SK-N-SH (cell line): ENCODE results near the gene RPS6KB2.

ENCODE experiments used
- CHD2 ChIP-seq: fragments of 150-350 bp; IDR thresholded peaks from 2 replicates; pipeline ENCODE4 v1.6.1; 2018; ENCODE audit warnings: low read length; ENCODE audit not compliant: partially characterized antibody
- CTCF ChIP-seq: fragments of 200-600 bp; sonication (generic); IDR thresholded peaks from 2 replicates; pipeline ENCODE4 v1.6.1; 2017; ENCODE audit warnings: antibody characterized with exemption, mild to moderate bottlenecking, moderate library complexity
- EZH2phosphoT487 ChIP-seq: fragments of 200-600 bp; sonication (generic); IDR thresholded peaks from 2 replicates; pipeline ENCODE4 v1.6.1; 2017; ENCODE audit warnings: low read depth, mixed run types, mild to moderate bottlenecking, antibody characterized with exemption, moderate library complexity, borderline replicate concordance
- GABPA ChIP-seq: IDR thresholded peaks from 2 replicates; pipeline ENCODE4 v1.4.0; 2012; ENCODE audit warnings: low read depth, mild to moderate bottlenecking
- GATA2 ChIP-seq: sonication (generic); formaldehyde crosslinking; IDR thresholded peaks from 2 replicates; pipeline ENCODE4 v1.5.0; 2020; ENCODE audit warnings: mild to moderate bottlenecking, missing genetic modification reagents
- JUND ChIP-seq: IDR thresholded peaks from 2 replicates; pipeline ENCODE4 v1.4.0; 2012
- POLR2AphosphoS5 ChIP-seq: IDR thresholded peaks from 2 replicates; pipeline ENCODE4 v1.6.1; 2012; ENCODE audit warnings: low read depth, low read length
- RAD21 ChIP-seq: IDR thresholded peaks from 2 replicates; pipeline ENCODE4 v1.6.1; 2012; ENCODE audit warnings: mild to moderate bottlenecking, low read length
- REST ChIP-seq: IDR thresholded peaks from 2 replicates; pipeline ENCODE4 v1.6.1; 2012; ENCODE audit warnings: mild to moderate bottlenecking, low read depth, low read length, moderate library complexity
- SIN3A ChIP-seq: IDR thresholded peaks from 2 replicates; pipeline ENCODE4 v1.6.1; 2012; ENCODE audit warnings: low read depth, mild to moderate bottlenecking, low read length, moderate library complexity, borderline replicate concordance
- SMC3 ChIP-seq: IDR thresholded peaks from 2 replicates; pipeline ENCODE4 v1.6.1; 2012; ENCODE audit warnings: low read depth, low read length, improper control_type of control experiment
- TCF12 ChIP-seq: IDR thresholded peaks from 2 replicates; pipeline ENCODE4 v1.4.0; 2012
- TEAD4 ChIP-seq: IDR thresholded peaks from 2 replicates; pipeline ENCODE4 v1.4.0; 2012; ENCODE audit warnings: mild to moderate bottlenecking, borderline replicate concordance; ENCODE audit not compliant: insufficient read depth
- USF2 ChIP-seq: fragments of 150-350 bp; IDR thresholded peaks from 2 replicates; pipeline ENCODE4 v1.6.1; 2017; ENCODE audit warnings: antibody characterized with exemption, low read length, low read depth, borderline replicate concordance

- TF ChIP-seq CTCF (no peak), GATA2 (CRISPR knock-in tag) (no peak), RAD21 (no peak), CHD2 (no peak), TCF12 (no peak), EZH2phosphoT487 (no peak), GABPA (no peak), POLR2AphosphoS5 (no peak), USF2 (no peak), JUND (no peak), REST (no peak), SIN3A (no peak), TEAD4 (no peak), SMC3 (no peak)
These were observed 23.6 kb upstream of the RPS6KB2 start for GRCh38 chr11:67404515-67405195.
